HEK293 (cell line): ENCODE data around the gene ZNF446.
"Not testable (repeated sequence)": the region's sequence is repeated elsewhere in the genome, so short reads cannot be mapped to it uniquely, and the experiment has no call there.

Experiments
- CTCF ChIA-PET: fragments of 350-600 bp; formaldehyde crosslinking; extraction: SDS; loops from one replicate; lab custom pipeline; 2021; ENCODE audit warnings: antibody characterized with exemption; lab: Yijun Ruan, JAX
- POLR2A ChIA-PET: fragments of 300-600 bp; formaldehyde crosslinking; extraction: SDS; loops from one replicate; lab custom pipeline; 2020; ENCODE audit warnings: antibody characterized with exemption, inconsistent platforms; lab: Yijun Ruan, JAX
- H3K27ac ChIP-seq: fragments of 200-500 bp; sonication (Bioruptor generic); 2 replicates; pipeline ENCODE4 v1.5.1; 2014; ENCODE audit warnings: low read depth, low read length, control low read depth, inconsistent platforms; ENCODE audit errors: extremely low read depth
- H3K36me3 ChIP-seq, 2 experiments: fragments of 200-500 bp in 1 of 2; sonication (Bioruptor generic) in 1 of 2; 1 replicate in 1 of 2; 2 replicates in 1 of 2; pipeline ENCODE4 v1.5.1; 2014 to 2017; ENCODE audit warnings: inconsistent platforms in 2 of 2, low read length in 2 of 2; ENCODE audit not compliant: control insufficient read depth in 2 of 2, insufficient read depth in 1 of 2
- H3K4me1 ChIP-seq: fragments of 200-500 bp; sonication (Bioruptor generic); 2 replicates; pipeline ENCODE4 v1.5.1; 2014; ENCODE audit warnings: mild to moderate bottlenecking, low read length, inconsistent platforms; ENCODE audit not compliant: control insufficient read depth, insufficient read depth
- H3K4me3 ChIP-seq: 2 replicates; pipeline ENCODE4 v1.5.1; 2011; ENCODE audit warnings: low read depth, mild to moderate bottlenecking, control low read depth, low read length, moderate library complexity
- H3K9me3 ChIP-seq: fragments of 200-500 bp; sonication (Bioruptor generic); 2 replicates; pipeline ENCODE4 v1.5.1; 2014; ENCODE audit warnings: low read depth, low read length, inconsistent platforms; ENCODE audit not compliant: control insufficient read depth, insufficient read depth
- SCRT1 ChIP-seq: fragments of 450-650 bp; formaldehyde crosslinking; IDR thresholded peaks from 2 replicates; pipeline ENCODE4 v1.5.1; 2016; ENCODE audit warnings: missing biosample characterization, missing genetic modification characterization, borderline replicate concordance
- SP3 ChIP-seq: fragments of 450-650 bp; formaldehyde crosslinking; IDR thresholded peaks from 2 replicates; pipeline ENCODE4 v1.5.1; 2016; ENCODE audit warnings: missing biosample characterization, missing genetic modification characterization
- ZBTB11 ChIP-seq: fragments of 450-650 bp; formaldehyde crosslinking; conservative IDR thresholded peaks from 2 replicates; pipeline ENCODE4 v1.5.1; 2016; ENCODE audit warnings: low read depth, missing biosample characterization, missing genetic modification characterization
- ZFP69B ChIP-seq: fragments of 450-650 bp; formaldehyde crosslinking; IDR thresholded peaks from 2 replicates; pipeline ENCODE4 v1.5.1; 2016; ENCODE audit warnings: missing biosample characterization, missing genetic modification characterization
- ZNF138 ChIP-seq: fragments of 450-650 bp; formaldehyde crosslinking; IDR thresholded peaks from 2 replicates; pipeline ENCODE4 v1.5.1; 2016; ENCODE audit warnings: missing biosample characterization, missing genetic modification characterization, borderline replicate concordance
- ZNF140 ChIP-seq: fragments of 450-650 bp; formaldehyde crosslinking; IDR thresholded peaks from 2 replicates; pipeline ENCODE4 v1.5.1; 2016; ENCODE audit warnings: missing biosample characterization, missing genetic modification characterization
- ZNF16 ChIP-seq: fragments of 450-650 bp; formaldehyde crosslinking; IDR thresholded peaks from 2 replicates; pipeline ENCODE4 v1.5.1; 2016; ENCODE audit warnings: low read depth, missing biosample characterization, missing genetic modification characterization
- ZNF211 ChIP-seq: fragments of 450-650 bp; formaldehyde crosslinking; IDR thresholded peaks from 2 replicates; pipeline ENCODE4 v1.5.1; 2016; ENCODE audit warnings: low read depth, missing biosample characterization, missing genetic modification characterization
- ZNF350 ChIP-seq: fragments of 450-650 bp; formaldehyde crosslinking; IDR thresholded peaks from 2 replicates; pipeline ENCODE4 v1.5.0; 2017; ENCODE audit warnings: missing biosample characterization, mild to moderate bottlenecking, missing genetic modification characterization
- ZNF354C ChIP-seq: fragments of 450-650 bp; formaldehyde crosslinking; IDR thresholded peaks from 2 replicates; pipeline ENCODE4 v1.5.1; 2016; ENCODE audit warnings: missing biosample characterization, missing genetic modification characterization, low read depth, borderline replicate concordance
- ZNF391 ChIP-seq: fragments of 450-650 bp; formaldehyde crosslinking; IDR thresholded peaks from 2 replicates; pipeline ENCODE4 v1.5.1; 2016; ENCODE audit warnings: low read depth, missing biosample characterization, missing genetic modification characterization, borderline replicate concordance
- ZNF433 ChIP-seq: fragments of 450-650 bp; formaldehyde crosslinking; IDR thresholded peaks from 2 replicates; pipeline ENCODE4 v1.5.1; 2016; ENCODE audit warnings: missing biosample characterization, missing genetic modification characterization, low read depth
- ZNF639 ChIP-seq: fragments of 450-650 bp; formaldehyde crosslinking; IDR thresholded peaks from 2 replicates; pipeline ENCODE4 v1.5.1; 2016; ENCODE audit warnings: missing biosample characterization, missing genetic modification characterization
- ZNF677 ChIP-seq: fragments of 450-650 bp; IDR thresholded peaks from 2 replicates; pipeline ENCODE4 v1.5.0; 2018; ENCODE audit warnings: missing biosample characterization, mild to moderate bottlenecking, missing genetic modification characterization, moderate library complexity
- ZNF701 ChIP-seq: fragments of 450-650 bp; formaldehyde crosslinking; IDR thresholded peaks from 2 replicates; pipeline ENCODE4 v1.5.1; 2016; ENCODE audit warnings: missing biosample characterization, missing genetic modification characterization
- ZNF747 ChIP-seq: fragments of 450-650 bp; formaldehyde crosslinking; IDR thresholded peaks from 2 replicates; pipeline ENCODE4 v1.5.1; 2016; ENCODE audit warnings: missing biosample characterization, missing genetic modification characterization
- ZNF785 ChIP-seq: fragments of 450-650 bp; formaldehyde crosslinking; IDR thresholded peaks from 2 replicates; pipeline ENCODE4 v1.5.1; 2016; ENCODE audit warnings: missing biosample characterization, missing genetic modification characterization
- ZSCAN16 ChIP-seq: fragments of 450-650 bp; formaldehyde crosslinking; IDR thresholded peaks from 2 replicates; pipeline ENCODE4 v1.5.1; 2016; ENCODE audit warnings: missing biosample characterization, missing genetic modification characterization
- ZSCAN5A ChIP-seq: fragments of 450-650 bp; formaldehyde crosslinking; IDR thresholded peaks from 2 replicates; pipeline ENCODE4 v1.5.1; 2016; ENCODE audit warnings: missing biosample characterization, missing genetic modification characterization
- TF ChIP-seq, protein P1 (sequence below): fragments of 450-650 bp; formaldehyde crosslinking; IDR thresholded peaks from 2 replicates; pipeline ENCODE4 v1.5.1; 2016; ENCODE audit warnings: missing biosample characterization, missing genetic modification characterization
- TF ChIP-seq, protein P2 (sequence below): fragments of 450-650 bp; formaldehyde crosslinking; IDR thresholded peaks from 2 replicates; pipeline ENCODE4 v1.5.1; 2016; ENCODE audit warnings: missing biosample characterization, missing genetic modification characterization

Gene ZNF446

GRCh38 chr19:58439576-58440554 is 36.3 kb upstream of the ZNF446 start, which contains the start of gene ZNF132 (continued):
- TF ChIP-seq ZNF701 (tag by site-specific recombination) (no peak), ZSCAN5A (tag by site-specific recombination) (no peak), ZBTB11 (tag by site-specific recombination) (no peak), ZNF391 (no peak), ZNF785 (no peak), ZNF211 (tag by site-specific recombination) (no peak)
- TF ChIP-seq, protein P1, sequence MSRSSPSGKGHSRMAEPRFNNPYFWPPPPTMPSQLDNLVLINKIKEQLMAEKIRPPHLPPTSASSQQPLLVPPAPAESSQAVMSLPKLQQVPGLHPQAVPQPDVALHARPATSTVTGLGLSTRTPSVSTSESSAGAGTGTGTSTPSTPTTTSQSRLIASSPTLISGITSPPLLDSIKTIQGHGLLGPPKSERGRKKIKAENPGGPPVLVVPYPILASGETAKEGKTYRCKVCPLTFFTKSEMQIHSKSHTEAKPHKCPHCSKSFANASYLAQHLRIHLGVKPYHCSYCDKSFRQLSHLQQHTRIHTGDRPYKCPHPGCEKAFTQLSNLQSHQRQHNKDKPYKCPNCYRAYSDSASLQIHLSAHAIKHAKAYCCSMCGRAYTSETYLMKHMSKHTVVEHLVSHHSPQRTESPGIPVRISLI (tag by site-specific recombination), result no peak

DNA sequence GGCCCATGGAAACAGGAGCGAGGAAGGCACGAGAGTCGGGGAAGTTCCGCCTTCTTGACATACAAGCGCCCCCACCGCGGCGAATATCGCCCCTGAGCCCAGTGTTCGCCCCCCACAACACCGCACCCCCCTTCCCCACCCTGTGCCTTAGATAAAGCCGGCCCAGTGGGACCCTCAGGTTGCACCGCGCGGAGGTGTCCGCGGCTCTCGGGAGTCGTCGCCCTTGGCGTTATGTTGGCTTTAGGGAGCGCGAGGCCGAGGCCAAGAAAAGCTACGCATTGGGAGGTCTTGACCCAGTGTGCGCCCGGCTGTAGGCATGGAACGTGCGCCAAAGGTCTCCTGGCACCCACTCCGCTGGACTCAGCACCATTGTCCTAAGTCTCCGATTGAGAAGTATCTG is 35.6 kb upstream of the ZNF446 start:
- no peak overlapping the region for H3K27ac ChIP-seq
- H3K9me3 ChIP-seq, result no peaks in the 10 kb centered on the region; the same call in 1 of the 2 replicates
- H3K36me3 ChIP-seq, result no peaks in the 10 kb centered on the region
- TF ChIP-seq ZNF433 (tag by site-specific recombination) (no peak), SCRT1 (tag by site-specific recombination) (no peak), ZNF140 (tag by site-specific recombination) (no peak), ZSCAN16 (no peak), ZNF639 (tag by site-specific recombination) (no peak), ZFP69B (tag by site-specific recombination) (no peak), ZNF138 (tag by site-specific recombination) (no peak), ZNF354C (tag by site-specific recombination) (no peak), ZNF16 (no peak), ZNF677 (tag by site-specific recombination) (no peak), ZNF350 (no peak), ZNF747 (tag by site-specific recombination) (no peak), SP3 (tag by site-specific recombination) (no peak)
- TF ChIP-seq, protein P2, sequence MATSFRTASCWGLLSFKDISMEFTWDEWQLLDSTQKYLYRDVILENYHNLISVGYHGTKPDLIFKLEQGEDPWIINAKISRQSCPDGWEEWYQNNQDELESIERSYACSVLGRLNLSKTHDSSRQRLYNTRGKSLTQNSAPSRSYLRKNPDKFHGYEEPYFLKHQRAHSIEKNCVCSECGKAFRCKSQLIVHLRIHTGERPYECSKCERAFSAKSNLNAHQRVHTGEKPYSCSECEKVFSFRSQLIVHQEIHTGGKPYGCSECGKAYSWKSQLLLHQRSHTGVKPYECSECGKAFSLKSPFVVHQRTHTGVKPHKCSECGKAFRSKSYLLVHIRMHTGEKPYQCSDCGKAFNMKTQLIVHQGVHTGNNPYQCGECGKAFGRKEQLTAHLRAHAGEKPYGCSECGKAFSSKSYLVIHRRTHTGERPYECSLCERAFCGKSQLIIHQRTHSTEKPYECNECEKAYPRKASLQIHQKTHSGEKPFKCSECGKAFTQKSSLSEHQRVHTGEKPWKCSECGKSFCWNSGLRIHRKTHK (tag by site-specific recombination), result no peak
- TF ChIP-seq, all 188 proteins: peak for 0
- ChIA-PET CTCF (no interaction called here), POLR2A (no interaction called here)
- Histone ChIP-seq H3K4me3 (no peak overlapping the region), H3K4me1 (no peaks in the 10 kb centered on the region)

GRCh38 chr19:58442986-58443385 is 33.2 kb upstream of the ZNF446 start:
- H3K9me3 ChIP-seq, H3K4me1 ChIP-seq, H3K27ac ChIP-seq, H3K36me3 ChIP-seq, H3K4me3 ChIP-seq: not testable (repeated sequence)
- ChIA-PET POLR2A (interaction anchor here (0.8 to 1.2 kb wide), 3 partner anchors 8 to 146 kb away, joined by 3 read pairs; partner anchors contain the start of genes ZNF324B and ZNF497), CTCF (interaction anchor here (0.6 kb wide), 1 partner anchor 1832 kb away, joined by 3 read pairs; no protein-coding TSS in a partner anchor)
